ENCODE results near the gene PSMC5.
"Not testable (repeated sequence)": the region's sequence is repeated elsewhere in the genome, so short reads cannot be mapped to it uniquely, and the experiment has no call there.

Gene PSMC5

GRCh38 chr17:63841350-63842172 lies 14.3 kb downstream of the PSMC5 start:
- DNase-seq, result no peak

DNA sequence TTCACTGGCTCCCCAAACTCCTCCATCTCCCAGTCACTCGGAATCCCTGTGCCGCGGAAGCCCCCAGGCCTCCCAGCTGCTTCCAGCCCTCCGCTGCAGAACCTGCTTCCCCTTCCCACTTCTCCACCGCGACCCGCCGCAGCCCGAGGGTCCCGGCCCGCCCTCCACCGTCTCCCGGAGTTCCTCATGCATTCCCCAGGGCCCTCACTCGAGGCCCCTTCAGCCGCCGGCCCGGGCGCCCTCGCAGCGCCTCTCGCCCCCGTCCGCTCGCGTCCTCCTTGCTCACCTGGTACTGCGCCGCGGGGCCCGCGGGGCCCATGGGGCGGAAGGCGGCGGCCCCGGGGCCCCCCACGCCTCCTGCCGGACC lies 14.9 kb downstream of the PSMC5 start:
- no peak for DNase-seq

GRCh38 chr17:63842540-63843386 lies 15.5 kb downstream of the PSMC5 start, which contains the start of gene SMARCD2:
Gene SMARCD2, minus strand, starts transcription at chr17:63842685. Its CDS starts 11 bp downstream, at chr17:63842674.
- peak; percentile 97 for DNase-seq

- not testable (repeated sequence) for DNase-seq
These were observed 16.2 kb downstream of the PSMC5 start for GRCh38 chr17:63843387-63843888.

- no peak for DNase-seq
These were observed 16.9 kb downstream of the PSMC5 start for GRCh38 chr17:63843910-63844677.

DNA sequence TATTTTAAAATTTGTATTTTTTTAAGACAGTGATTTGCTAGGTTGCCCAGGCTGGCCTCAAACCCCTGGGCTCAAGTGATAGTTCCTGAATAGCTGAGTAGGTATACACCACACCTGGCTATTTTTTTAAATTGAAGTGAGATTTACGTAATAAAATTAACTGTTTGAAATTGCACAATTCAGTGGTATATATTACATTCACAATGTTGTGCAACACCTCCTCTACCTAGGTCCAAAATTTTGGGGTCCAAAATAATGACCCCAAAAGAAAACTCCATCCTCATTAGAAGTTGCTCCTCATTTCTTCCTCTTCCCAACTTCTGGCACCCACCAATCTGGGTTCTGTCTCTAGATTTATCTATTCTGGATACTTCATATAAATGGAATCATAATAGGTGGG lies 18.3 kb downstream of the PSMC5 start:
- no peak for DNase-seq

GRCh38 chr17:63847525-63848249 lies 20.5 kb downstream of the PSMC5 start:
- DNase-seq, result no peak

- peak; percentile 59 for DNase-seq
These were observed 21.8 kb downstream of the PSMC5 start for GRCh38 chr17:63848834-63849689.

GRCh38 chr17:63850401-63850800 lies 23.2 kb downstream of the PSMC5 start:
- DNase-seq, result no peak

GRCh38 chr17:63853260-63853659 lies 26.0 kb downstream of the PSMC5 start:
- no peak for DNase-seq

- DNase-seq, result no peak
These were observed 27.5 kb downstream of the PSMC5 start for GRCh38 chr17:63854709-63855108.

- no peak for DNase-seq
These were observed 28.0 kb downstream of the PSMC5 start for GRCh38 chr17:63855185-63855584.

DNA sequence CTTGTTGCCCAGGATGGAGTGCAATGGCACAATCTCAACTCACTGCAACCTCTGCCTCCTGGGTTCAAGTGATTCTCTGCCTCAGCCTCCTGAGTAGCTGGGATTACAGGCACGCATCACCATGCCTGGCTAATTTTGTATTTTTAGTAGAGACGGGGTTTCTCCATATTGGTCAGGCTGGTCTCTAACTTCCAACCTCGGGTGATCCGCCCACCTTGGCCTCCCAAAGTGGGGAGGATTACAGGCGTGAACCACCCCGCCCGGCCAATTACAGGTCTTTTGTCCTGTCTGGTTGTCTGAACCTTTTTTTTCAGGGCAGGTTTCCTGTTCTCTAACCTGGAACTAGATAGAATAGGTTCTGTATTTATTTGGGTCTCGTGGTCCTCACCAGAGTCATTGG lies 29.2 kb downstream of the PSMC5 start:
- DNase-seq, result not testable (repeated sequence)

DNA sequence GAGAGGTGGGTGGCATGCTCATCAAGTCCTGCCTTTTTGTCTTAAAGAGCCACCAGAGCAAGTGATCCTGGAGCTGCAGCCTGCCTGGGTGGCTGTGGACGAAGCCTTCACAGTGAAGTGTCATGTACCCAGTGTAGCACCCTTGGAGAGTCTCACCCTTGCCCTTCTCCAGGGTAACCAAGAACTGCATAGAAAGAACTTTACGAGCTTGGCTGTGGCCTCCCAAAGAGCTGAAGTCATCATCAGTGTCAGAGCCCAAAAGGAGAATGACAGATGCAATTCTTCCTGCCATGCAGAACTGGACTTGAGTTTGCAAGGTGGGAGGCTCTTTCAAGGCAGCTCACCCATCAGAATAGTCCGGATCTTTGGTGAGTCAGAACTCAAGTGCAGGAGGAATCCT lies 32.0 kb downstream of the PSMC5 start:
- DNase-seq, result no peak

DNA sequence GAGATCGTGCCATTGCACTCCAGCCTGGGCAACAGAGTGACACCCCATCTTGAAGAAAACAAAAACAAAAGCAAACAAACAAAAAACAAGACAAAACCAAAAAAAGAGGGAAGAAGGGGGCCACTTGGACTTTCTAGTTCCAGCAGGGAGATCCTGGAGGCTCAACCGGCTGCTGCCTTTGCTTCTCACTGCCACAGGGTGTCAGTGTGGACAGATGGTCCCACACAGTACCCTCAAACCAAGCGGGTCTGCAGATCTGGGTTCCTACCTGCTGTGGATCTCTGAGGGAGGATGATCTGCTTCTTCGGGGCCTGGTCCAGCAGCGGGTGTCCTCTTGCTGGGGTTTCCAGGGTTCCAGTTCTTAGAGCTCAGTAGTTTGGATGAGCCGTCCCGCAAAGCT lies 39.4 kb downstream of the PSMC5 start:
- DNase-seq, result not testable (repeated sequence)

GRCh38 chr17:63869491-63870291 lies 42.5 kb downstream of the PSMC5 start:
- DNase-seq, result not testable (repeated sequence)

GRCh38 chr17:63870292-63870665 lies 43.0 kb downstream of the PSMC5 start:
- not testable (repeated sequence) for DNase-seq

- not testable (repeated sequence) for DNase-seq
These were observed 44.6 kb downstream of the PSMC5 start for GRCh38 chr17:63871646-63872365.

DNA sequence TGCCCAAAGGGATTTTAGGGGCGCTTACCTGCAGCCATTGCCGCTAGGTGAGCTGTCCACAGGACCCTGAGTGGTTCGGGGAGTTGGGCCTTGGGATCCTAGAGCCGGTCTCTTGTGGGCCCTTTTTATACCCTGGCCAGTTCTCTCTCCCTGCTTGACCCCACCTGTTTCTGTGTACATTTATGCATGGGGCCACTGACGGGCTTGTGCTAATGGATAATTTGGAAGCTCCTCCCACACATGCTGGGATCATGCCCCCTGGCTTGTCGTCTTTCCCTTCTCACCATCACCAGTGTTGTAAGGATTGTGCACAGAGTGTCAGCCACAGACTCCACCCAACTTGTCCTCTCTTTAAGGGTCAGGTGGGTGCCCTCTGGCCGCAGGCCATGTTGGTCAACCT lies 46.3 kb downstream of the PSMC5 start, which contains the start of gene CSH2:
Gene CSH2 (minus strand): TSS at position 101 of the 400 bp plus-strand sequence. CDS start 63 bp downstream, at position 38.
- DNase-seq, result not testable (repeated sequence)
